ENCODE results near the gene STK17B. TPM values are rescaled to one million over a fixed set of nuclear protein-coding genes. Genes with fewer than 3 reads are reported as not detected.

Gene STK17B
- total RNA-seq, 1 experiment from 2014 or later = 16.9 TPM

DNA sequence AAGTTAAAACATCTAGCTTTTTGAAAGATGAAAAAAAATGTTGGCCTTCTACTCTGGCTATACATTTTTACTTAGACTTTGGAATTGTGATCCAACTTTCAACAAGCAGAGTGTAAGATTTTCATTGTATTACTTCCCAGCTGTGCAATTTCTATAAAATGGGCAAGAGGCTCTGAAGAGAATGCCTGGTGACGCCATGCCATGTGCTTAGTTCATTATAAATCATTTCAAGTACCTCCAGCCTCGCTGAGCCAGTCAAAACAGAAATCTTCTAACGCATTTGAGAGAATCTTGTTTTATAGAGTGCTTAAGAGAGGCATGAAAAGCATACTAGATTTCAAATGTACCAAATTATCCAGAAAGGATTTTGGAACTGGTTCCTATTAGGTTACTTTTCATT lies 10.1 kb upstream of the STK17B start:
- no peaks in the 10 kb centered on the region for H3K4me1 ChIP-seq (ENCODE audit: control insufficient read depth in 1 of 2, insufficient read depth in 2 of 2, low read length in 2 of 2)
- TF ChIP-seq EZH2 (IDR thresholded peaks at IDR 0.05) (no peak), EGR1 (IDR thresholded peaks at IDR 0.05; ENCODE audit: low read depth) (no peak), SP1 (IDR thresholded peaks at IDR 0.05; ENCODE audit: low read depth) (no peak), RAD21 (IDR thresholded peaks at IDR 0.05; ENCODE audit: low read depth) (no peak), POLR2A (IDR thresholded peaks at IDR 0.05; ENCODE audit: borderline replicate concordance, extremely low read depth, insufficient read depth, insufficient read length) (no peak), SIN3A (IDR thresholded peaks at IDR 0.05; ENCODE audit: low read depth) (no peak), POLR2AphosphoS5 (IDR thresholded peaks at IDR 0.05; ENCODE audit: low read depth, low read length) (no peak)
- TF ChIP-seq, protein P1, sequence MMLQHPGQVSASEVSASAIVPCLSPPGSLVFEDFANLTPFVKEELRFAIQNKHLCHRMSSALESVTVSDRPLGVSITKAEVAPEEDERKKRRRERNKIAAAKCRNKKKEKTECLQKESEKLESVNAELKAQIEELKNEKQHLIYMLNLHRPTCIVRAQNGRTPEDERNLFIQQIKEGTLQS (IDR thresholded peaks at IDR 0.05) = no peak
- TF ChIP-seq, protein P2, sequence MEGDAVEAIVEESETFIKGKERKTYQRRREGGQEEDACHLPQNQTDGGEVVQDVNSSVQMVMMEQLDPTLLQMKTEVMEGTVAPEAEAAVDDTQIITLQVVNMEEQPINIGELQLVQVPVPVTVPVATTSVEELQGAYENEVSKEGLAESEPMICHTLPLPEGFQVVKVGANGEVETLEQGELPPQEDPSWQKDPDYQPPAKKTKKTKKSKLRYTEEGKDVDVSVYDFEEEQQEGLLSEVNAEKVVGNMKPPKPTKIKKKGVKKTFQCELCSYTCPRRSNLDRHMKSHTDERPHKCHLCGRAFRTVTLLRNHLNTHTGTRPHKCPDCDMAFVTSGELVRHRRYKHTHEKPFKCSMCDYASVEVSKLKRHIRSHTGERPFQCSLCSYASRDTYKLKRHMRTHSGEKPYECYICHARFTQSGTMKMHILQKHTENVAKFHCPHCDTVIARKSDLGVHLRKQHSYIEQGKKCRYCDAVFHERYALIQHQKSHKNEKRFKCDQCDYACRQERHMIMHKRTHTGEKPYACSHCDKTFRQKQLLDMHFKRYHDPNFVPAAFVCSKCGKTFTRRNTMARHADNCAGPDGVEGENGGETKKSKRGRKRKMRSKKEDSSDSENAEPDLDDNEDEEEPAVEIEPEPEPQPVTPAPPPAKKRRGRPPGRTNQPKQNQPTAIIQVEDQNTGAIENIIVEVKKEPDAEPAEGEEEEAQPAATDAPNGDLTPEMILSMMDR (IDR thresholded peaks at IDR 0.05 in 2 of 3, conservative IDR thresholded peaks at IDR 0.05 in 1 of 3; ENCODE audit: borderline replicate concordance in 1 of 3, insufficient read depth in 1 of 3, low read depth in 2 of 3, low read length in 2 of 3) = no peak
- no TSS peak for BruUV-seq (replicated peaks)
- no peaks in the 10 kb centered on the region for H3K9me3 ChIP-seq (ENCODE audit: control insufficient read depth in 1 of 2, insufficient read depth in 1 of 2, low read depth in 1 of 2, low read length in 2 of 2)
- H3K27me3 ChIP-seq (ENCODE audit: insufficient read depth, low read length) = no peaks in the 10 kb centered on the region
- no peaks in the 10 kb centered on the region for H3K79me2 ChIP-seq (ENCODE audit: insufficient read depth, low read length)
- intact Hi-C loops (cut with micrococcal nuclease) = no loop called here
- DNase-seq (ENCODE audit: low read depth, low spot score) = no peak
- H3K4me2 ChIP-seq (ENCODE audit: low read length) = no peak overlapping the region
- H4K20me1 ChIP-seq (ENCODE audit: insufficient read depth) = no peaks in the 10 kb centered on the region
- no peak for ATAC-seq
- no peaks in the 10 kb centered on the region for H3K36me3 ChIP-seq (ENCODE audit: control insufficient read depth in 1 of 2, insufficient read depth in 2 of 2, low read length in 2 of 2)
- POLR2A ChIA-PET = no interaction called here
- H3K9me2 ChIP-seq (ENCODE audit: insufficient read depth) = no peaks in the 10 kb centered on the region
- H2AFZ ChIP-seq (ENCODE audit: low read depth, low read length, poor library complexity, severe bottlenecking) = no peak overlapping the region
- RAD21 ChIA-PET (ENCODE audit: low non-redundant PET in 1 of 2, low total read pairs in 2 of 2, uncharacterized antibody in 2 of 2, unreplicated experiment in 2 of 2) = no interaction called here
- CTCF ChIA-PET = no interaction called here
- H3K4me3 ChIP-seq (replicated peaks in 1 of 2; ENCODE audit: low read depth in 1 of 2, low read length in 2 of 2) = no peak overlapping the region
- H3K9ac ChIP-seq (ENCODE audit: low read length) = no peak overlapping the region
- no peak overlapping the region for H3K27ac ChIP-seq (ENCODE audit: low read depth, low read length)

DNA sequence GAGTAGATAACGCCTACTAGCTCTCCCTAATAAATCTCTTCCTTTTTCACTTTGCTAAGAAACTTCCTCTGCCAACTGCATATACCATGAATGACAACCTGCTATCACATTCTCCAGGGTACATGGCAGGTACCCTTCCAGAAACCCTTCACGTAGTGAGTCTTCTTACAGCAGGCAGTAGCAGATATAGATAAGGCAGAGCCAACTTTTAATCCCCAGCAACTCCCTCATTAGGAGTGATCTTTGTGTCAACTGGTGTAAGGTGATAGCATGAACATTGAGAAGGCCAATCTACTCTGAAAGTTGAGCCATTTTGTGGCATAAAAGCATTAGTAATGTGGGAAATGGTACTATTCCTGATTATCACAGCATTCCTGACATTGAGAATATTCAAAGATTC lies 5.7 kb upstream of the STK17B start:
- H4K20me1 ChIP-seq (ENCODE audit: insufficient read depth) = no peaks in the 10 kb centered on the region
- H3K36me3 ChIP-seq (ENCODE audit: control insufficient read depth in 1 of 2, insufficient read depth in 2 of 2, low read length in 2 of 2) = no peaks in the 10 kb centered on the region
- H3K9me3 ChIP-seq (ENCODE audit: control insufficient read depth in 1 of 2, insufficient read depth in 1 of 2, low read depth in 1 of 2, low read length in 2 of 2) = no peaks in the 10 kb centered on the region
- H3K27me3 ChIP-seq (ENCODE audit: insufficient read depth, low read length) = 0 out of 2 replicates have a peak, but pooled peaks cover 5% of the 10 kb centered on the region
- ChIA-PET RAD21 (ENCODE audit: low non-redundant PET in 1 of 2, low total read pairs in 2 of 2, uncharacterized antibody in 2 of 2, unreplicated experiment in 2 of 2) (no interaction called here), POLR2A (no interaction called here), CTCF (no interaction called here)
- no peak overlapping the region for H3K4me3 ChIP-seq (replicated peaks in 1 of 2; ENCODE audit: low read depth in 1 of 2, low read length in 2 of 2)
- intact Hi-C loops (cut with micrococcal nuclease) = no loop called here
- no peak for DNase-seq (ENCODE audit: low read depth, low spot score)
- ATAC-seq = no peak
- no peak overlapping the region for H3K27ac ChIP-seq (ENCODE audit: low read depth, low read length)
- no TSS peak for BruUV-seq (replicated peaks)
- H3K9ac ChIP-seq (ENCODE audit: low read length) = no peak overlapping the region
- H3K4me1 ChIP-seq (ENCODE audit: control insufficient read depth in 1 of 2, insufficient read depth in 2 of 2, low read length in 2 of 2) = peaks cover 0 to under 1% of the 10 kb centered on the region in 2 experiments; a peak in 3 of 4 replicates
- H3K4me2 ChIP-seq (ENCODE audit: low read length) = no peak overlapping the region
- no peak overlapping the region for H2AFZ ChIP-seq (ENCODE audit: low read depth, low read length, poor library complexity, severe bottlenecking)
- no peaks in the 10 kb centered on the region for H3K79me2 ChIP-seq (ENCODE audit: insufficient read depth, low read length)
- H3K9me2 ChIP-seq (ENCODE audit: insufficient read depth) = no peaks in the 10 kb centered on the region
- TF ChIP-seq YY1 (IDR thresholded peaks at IDR 0.05; ENCODE audit: extremely low read depth, insufficient replicate concordance, low read depth, low read length) (no peak), ZFX (IDR thresholded peaks at IDR 0.05) (no peak), SIN3A (IDR thresholded peaks at IDR 0.05; ENCODE audit: low read depth) (no peak), ELF1 (IDR thresholded peaks at IDR 0.05; ENCODE audit: borderline replicate concordance, low read depth) (no peak), EGR1 (IDR thresholded peaks at IDR 0.05; ENCODE audit: low read depth) (no peak), RAD21 (IDR thresholded peaks at IDR 0.05; ENCODE audit: low read depth) (no peak)
- TF ChIP-seq, protein P2 (IDR thresholded peaks at IDR 0.05 in 2 of 3, conservative IDR thresholded peaks at IDR 0.05 in 1 of 3; ENCODE audit: borderline replicate concordance in 1 of 3, insufficient read depth in 1 of 3, low read depth in 2 of 3, low read length in 2 of 3) = no peak
- TF ChIP-seq, protein P1 (IDR thresholded peaks at IDR 0.05) = no peak
- TF ChIP-seq, protein P3, sequence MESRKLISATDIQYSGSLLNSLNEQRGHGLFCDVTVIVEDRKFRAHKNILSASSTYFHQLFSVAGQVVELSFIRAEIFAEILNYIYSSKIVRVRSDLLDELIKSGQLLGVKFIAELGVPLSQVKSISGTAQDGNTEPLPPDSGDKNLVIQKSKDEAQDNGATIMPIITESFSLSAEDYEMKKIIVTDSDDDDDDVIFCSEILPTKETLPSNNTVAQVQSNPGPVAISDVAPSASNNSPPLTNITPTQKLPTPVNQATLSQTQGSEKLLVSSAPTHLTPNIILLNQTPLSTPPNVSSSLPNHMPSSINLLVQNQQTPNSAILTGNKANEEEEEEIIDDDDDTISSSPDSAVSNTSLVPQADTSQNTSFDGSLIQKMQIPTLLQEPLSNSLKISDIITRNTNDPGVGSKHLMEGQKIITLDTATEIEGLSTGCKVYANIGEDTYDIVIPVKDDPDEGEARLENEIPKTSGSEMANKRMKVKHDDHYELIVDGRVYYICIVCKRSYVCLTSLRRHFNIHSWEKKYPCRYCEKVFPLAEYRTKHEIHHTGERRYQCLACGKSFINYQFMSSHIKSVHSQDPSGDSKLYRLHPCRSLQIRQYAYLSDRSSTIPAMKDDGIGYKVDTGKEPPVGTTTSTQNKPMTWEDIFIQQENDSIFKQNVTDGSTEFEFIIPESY (IDR thresholded peaks at IDR 0.05; ENCODE audit: extremely low read depth, insufficient replicate concordance, low read length) = no peak

All from HCT116 (cell line).